GM10847 (cell line): Measurements from ENCODE around the gene UQCRHL.

Experiments
- POLR2A ChIP-seq: IDR thresholded peaks from 2 replicates; pipeline ENCODE4 v1.6.1; 2011; ENCODE audit not compliant: insufficient read length; ENCODE audit errors: extremely low read depth

Gene UQCRHL

DNA sequence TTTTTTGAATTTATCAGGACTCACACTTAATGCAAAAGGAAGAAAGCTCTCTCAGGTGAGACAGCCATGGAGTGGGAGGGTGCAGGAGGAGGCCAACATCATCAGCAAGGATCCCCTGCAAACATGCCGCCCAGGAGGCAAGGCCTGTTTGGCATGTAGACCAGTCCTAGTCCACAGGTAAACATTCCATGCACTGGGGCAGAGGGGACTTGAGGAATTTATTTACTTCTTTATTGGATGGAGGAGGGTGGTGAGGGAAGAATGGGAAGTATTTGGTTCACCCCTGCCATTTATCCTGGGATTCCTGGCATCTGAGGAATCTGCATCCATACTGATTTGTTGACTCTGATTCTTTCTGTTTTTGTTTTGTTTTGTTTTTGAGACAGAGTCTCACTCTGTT is 1.5 kb upstream of the UQCRHL start:
- TF ChIP-seq POLR2A, result no peak

DNA sequence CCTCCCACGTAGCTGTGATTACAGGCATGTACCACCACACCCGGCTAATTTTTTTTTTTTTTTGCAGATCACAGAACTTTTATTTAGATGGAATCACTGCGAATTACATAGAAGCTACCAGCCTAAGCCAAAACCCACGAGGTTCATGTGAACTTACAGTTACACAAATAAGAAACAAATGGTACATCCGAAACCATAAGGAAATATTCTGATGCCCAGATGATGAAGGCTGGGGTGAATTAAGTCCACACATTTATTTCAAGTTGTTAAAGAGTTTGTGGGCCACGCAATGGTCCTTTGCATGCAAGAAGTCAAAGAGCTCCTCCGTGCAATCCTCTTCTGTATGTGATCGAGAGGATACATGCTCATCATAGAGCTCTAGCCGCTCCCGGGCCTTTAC is 328 bp downstream of the UQCRHL start:
- no peak for TF ChIP-seq POLR2A

DNA sequence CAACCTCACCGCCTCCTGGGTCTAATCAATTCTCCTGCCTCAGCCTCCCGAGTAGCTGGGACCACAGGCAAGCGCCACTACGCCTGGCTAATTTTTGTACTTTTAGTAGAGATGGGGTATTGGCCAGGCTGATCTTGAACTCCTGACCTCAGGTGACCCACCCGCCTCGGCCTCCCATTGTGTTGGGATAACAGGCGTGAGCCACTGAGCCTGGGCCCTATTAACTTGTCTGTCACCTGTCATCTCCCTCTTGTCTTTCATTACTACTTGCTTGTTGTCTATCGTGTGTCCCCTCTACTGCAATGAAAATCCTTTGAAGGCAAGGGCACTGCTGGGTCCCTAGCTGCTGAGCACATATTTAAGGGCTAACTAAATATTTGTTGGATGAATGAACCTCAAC is 3.4 kb downstream of the UQCRHL start:
- no peak for TF ChIP-seq POLR2A

DNA sequence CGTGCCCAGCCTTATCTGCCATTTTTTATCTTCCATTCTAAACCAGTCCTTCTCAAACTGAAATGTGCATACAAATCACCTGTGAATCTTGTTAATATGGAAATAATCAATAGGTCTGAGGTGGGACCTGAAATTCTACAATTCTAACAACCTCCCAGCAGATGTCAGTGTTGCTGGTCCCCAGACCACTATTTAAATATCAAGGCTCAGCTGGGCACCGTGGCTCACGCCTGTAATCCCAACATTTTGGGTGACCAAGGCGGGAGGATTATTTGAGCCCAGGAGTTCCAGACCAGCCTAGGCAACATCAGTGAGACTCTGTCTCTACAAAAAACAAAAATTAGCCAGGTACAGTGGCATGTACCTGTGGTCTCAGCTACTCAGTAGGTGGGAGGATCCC is 4.1 kb downstream of the UQCRHL start:
- no peak for TF ChIP-seq POLR2A

DNA sequence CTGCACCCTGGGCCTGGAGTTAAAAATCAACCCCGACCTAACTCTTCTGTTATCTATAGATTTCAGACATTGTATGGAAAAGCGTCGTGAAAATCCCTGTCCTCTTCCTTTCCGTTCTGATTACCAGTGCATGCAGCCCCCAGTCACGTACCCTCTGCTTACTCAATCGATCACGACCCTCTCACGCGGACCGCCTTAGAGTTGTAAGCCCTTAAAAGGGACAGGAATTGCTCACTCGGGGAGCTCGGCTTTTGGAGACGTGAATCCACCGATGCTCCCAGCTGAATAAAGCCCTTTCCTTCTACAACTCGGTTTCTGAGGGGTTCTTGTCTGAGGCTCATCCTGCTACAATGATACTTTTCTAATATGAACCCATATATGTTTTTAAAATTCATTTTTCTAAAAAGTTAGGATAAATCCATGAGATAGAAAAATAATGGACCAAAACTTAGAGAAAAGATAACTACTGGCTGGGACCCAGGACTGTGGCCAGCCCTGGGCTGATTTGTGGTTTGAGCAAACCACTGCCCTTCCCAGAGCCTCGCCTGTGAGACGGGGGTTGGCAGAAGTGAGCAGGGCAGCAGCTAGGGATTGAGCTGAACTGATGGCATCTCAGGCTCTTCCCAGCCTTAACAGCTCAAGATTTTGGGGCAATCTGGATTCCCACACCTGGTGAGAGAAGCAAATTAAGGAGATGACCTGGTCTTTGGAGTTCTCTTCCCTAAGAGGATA is 5.0 kb downstream of the UQCRHL start:
- TF ChIP-seq POLR2A, result no peak

DNA sequence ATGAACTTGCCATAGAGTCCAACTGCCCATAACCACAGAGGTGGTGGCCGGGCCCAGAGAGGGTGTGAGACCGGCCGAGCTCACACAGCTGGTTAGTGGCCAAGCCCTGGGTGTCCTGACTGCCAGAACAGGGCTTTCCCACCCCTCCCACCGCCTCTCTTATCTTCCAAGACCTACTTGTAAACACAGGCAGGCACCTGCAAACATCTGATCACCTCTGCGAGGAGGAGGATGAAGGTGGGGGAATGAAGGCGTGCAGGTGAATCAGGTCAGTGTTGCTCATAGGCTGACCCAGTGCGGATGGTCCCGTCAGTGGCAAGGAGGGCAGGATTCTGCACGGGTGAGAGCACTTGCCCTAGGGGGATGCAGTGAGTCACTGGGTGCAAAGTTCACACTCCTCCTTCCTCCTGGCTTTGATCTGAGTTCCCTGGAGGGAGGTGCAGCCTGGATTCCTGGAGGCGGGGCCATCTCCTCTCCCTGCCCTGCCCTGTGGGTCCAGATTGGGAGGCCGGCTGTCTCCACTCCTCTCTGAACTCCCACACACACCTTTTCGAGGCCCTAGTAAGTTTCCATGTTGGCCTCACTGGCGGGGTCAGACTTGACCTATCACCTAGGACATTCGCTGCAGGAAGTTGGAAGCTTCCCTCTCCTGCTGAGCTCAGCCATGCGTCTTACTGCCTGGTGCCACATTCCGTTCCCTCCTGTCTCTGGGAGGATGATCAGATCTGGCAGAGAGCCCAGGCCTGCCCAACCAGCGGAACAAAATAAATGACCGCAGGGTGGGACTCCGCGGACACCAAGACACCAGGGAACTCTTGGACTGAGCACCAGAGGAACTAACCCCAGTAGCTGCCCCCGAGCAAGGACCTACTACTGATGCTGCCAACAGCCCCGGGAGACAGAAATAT is 7.3 kb downstream of the UQCRHL start:
- no peak for TF ChIP-seq POLR2A

DNA sequence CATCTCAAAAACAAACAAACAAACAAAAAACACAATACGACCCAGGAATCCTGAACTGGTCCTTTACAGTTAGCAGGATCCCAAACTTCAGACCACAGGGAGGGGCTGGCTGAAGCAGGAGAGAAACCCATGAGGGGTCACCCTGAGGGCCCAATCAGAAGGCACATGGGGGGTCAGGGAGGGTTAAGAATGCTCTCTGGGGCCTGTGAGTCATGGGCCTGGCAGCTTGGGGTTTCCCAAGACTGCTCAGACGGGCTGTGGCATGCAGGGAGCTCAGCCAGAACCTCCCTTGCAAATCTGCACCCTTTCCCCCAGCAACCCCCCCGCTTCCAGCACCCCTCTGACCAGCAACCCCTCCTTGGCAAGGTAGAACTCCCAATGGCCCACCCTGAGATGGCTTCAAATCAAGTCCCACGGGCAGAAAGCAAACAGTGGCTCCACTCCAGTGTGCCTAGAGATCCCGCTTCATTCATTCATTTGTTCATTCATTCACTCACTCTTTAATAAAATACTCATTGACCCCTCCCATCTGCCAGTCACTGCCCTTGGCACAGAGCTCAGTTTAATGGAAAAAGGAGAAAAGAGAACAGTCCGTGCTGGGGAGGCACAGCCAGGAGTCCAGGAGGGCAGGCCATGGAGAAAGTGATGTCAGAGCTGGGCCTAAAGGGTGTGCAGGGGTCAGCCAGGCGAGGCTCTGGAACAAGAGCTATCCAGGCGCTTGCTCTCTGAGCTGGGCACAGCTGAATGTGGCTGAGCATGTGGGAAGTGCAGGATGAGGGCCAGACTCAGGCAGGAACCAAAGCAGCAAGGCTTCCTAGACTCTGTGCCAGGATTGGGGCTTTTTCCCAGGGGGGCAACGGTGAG is 8.2 kb downstream of the UQCRHL start:
- no peak for TF ChIP-seq POLR2A

DNA sequence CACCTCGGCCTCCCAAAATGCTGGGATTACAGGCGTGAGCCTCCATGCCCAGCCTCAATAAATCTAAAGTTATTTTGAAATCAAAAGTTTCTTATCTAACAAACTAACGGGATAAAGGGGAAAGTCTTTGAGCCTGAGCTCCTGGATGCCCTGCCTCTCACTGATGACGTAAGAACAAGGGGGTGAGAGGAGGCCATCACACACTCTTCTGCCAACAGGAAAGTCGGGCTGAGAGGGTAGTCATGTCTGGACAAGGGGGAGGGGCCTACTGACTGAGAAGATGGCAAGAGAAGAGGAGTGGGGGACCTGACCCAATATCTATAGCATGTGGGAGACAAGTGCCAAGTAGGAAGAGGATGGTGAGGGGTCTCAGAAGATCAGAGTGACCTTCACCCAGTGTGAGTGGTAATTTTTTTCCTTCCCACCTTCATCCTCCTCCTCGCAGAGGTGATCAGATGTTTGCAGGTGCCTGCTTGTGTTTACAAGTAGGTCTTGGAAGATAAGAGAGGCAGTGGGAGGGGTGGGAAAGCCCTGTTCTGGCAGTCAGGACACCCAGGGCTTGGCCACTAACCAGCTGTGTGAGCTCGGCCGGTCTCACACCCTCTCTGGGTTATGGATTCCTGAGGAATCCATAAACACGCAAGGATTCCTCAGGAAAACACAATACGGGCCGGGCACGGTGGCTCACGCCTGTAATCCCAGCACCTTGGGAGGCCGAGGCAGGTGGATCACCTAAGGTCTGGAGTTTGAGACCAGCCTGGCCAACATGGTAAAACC is 9.6 kb downstream of the UQCRHL start:
- no peak for TF ChIP-seq POLR2A

DNA sequence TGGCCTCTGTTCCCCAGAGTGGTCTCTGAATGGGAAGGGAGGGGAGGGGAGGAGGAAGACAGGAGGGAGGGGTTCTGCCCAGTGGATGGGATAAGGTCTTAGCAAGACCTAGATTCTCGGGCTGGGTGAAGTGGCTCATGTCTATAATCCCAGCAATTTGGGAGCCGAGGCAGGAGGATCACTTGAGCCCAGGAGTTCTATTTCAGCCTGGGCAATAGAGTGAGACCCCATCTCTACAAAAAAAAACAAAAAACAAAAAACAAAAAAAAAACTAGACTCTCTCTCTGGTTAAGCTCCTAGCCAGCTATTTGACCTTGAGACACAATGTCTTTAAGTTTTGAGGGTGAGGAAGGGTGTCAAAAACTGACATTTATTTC is 11.4 kb downstream of the UQCRHL start:
- TF ChIP-seq POLR2A, result no peak

DNA sequence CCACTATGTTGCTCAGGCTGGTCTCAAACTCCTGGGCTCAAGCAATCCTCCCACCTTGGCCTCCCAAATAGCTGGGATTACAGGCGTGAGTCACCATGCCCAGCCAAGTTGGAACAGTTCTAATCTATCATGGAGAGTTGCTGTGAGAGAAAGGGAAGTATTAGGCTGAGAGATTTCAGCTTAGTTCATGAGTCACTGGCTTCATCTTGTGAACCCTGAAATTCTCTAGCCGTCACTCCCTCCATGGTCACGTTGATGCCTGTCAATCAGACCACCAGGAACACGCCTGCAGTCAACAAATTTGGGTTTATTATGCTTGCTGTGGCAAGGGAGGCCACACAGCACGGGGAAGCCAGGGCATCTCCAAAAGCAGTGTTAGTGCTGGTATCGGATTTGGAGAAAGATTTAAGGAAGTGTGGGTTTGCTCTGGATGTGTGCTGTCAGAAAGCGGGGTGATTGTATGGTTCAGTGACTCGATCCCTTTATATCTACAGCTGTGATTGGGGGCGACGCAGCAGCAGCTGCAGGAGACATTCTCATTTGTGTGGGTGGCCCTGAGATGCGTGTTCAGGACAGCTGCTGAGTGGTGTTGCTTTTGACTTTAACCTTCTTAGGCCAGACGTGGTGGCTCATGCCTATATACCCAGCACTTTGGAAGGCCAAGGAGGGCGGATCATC is 18.7 kb downstream of the UQCRHL start:
- no peak for TF ChIP-seq POLR2A

DNA sequence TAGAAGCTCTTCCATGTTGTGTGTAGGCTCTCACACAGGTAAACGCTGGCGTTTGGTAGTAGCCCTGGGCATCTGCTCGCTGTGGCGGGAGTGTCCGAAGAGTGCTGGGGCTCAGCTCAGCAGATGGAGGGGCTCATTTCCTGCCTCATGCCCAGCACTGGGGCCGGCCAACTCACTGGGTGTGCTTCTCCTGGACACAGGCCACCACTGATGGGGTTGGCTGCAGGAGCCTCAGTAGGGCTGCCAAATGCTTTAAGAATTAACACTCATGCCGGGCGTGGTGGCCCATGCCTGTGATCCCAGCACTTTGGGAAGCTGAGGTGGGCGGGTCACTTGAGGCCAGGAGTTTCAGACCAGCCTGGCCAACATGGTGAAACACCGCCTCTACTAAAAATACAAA is 20.9 kb downstream of the UQCRHL start:
- TF ChIP-seq POLR2A, result no peak

DNA sequence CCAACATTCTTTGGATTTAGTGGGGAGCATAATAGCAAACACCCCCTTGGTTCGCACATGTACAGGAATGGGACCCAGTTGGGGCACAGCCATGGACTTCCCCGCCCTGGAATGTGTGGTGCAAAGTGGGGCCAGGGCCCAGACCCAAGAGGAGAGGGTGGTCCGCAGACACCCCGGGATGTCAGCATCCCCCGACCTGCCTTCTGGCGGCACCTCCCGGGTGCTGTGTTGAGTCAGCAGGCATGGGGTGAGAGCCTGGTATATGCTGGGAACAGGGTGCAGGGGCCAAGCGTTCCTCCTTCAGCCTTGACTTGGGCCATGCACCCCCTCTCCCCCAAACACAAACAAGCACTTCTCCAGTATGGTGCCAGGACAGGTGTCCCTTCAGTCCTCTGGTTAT is 21.8 kb downstream of the UQCRHL start:
- no peak for TF ChIP-seq POLR2A

DNA sequence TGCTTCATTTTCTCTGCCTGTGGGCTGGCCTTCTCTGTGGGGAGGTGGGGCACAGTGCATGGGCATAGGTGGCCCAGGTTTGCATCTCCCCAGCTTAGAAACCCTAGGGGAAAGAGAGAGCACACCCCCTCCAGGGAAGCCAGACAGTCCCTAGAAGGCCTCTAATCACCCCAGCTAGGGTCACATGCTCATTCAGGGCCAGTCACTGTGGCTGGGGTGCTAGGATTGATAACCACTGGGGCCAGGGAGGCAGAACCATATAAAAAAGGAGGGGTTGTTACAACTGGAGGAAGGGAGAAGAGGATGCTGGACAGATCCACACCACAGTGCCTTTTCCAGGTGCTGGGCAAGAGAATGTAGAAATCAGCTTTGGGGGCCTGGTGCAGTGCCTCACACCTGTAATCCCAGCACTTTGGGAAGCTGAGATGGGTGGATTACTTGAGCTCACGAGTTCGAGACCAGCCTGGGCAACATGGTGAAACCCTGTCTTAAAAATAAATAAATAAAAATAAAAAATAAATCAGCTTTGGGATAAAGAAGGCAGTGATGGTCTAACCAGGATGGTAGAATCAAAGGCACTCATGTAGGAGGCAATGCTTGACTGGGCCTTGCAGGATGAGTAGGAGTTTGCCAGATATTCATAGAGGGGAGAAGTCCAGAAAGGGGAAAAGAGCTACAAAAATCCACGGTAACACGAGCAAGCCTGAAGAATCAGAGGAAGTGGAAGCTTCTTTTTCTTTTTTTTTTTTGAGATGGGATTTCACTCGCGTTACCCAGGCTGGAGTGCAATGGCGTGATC is 29.3 kb downstream of the UQCRHL start:
- TF ChIP-seq POLR2A, result no peak
